PC-9 (cell line): ENCODE results near the gene MKX. TPM values are rescaled to one million over a fixed set of nuclear protein-coding genes. Genes with fewer than 3 reads are reported as not detected.

Source experiments
- BruUV-seq: library from RNA; stranded (reverse); fragments of 400-500 nt; replicated peaks from 2 replicates; lab custom pipeline; 2021; lab: Mats Ljungman, UMichigan
- CTCF ChIA-PET: fragments of 300-600 bp; sonication (Branson Sonifier 250); formaldehyde crosslinking; loops from one replicate; lab custom pipeline; 2022; ENCODE audit warnings: antibody characterized with exemption; lab: Charles Lee
- POLR2A ChIA-PET: fragments of 300-600 bp; sonication (Branson Sonifier 250); formaldehyde crosslinking; loops from one replicate; lab custom pipeline; 2022; ENCODE audit warnings: antibody characterized with exemption; ENCODE audit not compliant: unreplicated experiment; lab: Charles Lee
- DNase-seq, 2 experiments: peaks; one replicate each; pipeline versions ENCODE4 v3.0.0 to v3.0.0-alpha.2; 2015 to 2022; ENCODE audit warnings: mixed read lengths in 1 of 2
- H2AFZ ChIP-seq: fragments of 200-600 bp; sonication (generic); 2 replicates; pipeline ENCODE4 v1.8.1; 2017; ENCODE audit warnings: antibody characterized with exemption
- H3F3A ChIP-seq: fragments of 200-600 bp; sonication (generic); 2 replicates; pipeline ENCODE4 v1.8.1; 2017; ENCODE audit warnings: antibody characterized with exemption, mild to moderate bottlenecking, low read depth; ENCODE audit not compliant: insufficient read depth
- H3K27ac ChIP-seq: fragments of 200-600 bp; sonication (generic); 2 replicates; pipeline ENCODE4 v1.6.1; 2016; ENCODE audit warnings: mixed run types
- H3K27me3 ChIP-seq: fragments of 200-600 bp; sonication (generic); 2 replicates; pipeline ENCODE4 v1.6.1; 2016; ENCODE audit warnings: low read depth, mixed run types; ENCODE audit not compliant: insufficient read depth
- H3K36me3 ChIP-seq: fragments of 200-600 bp; sonication (generic); 2 replicates; pipeline ENCODE4 v1.6.1; 2016; ENCODE audit warnings: low read depth, mixed run types
- H3K4me1 ChIP-seq: fragments of 200-600 bp; sonication (generic); replicated peaks from 2 replicates; pipeline ENCODE4 v1.6.1; 2016; ENCODE audit warnings: mixed run types; ENCODE audit not compliant: insufficient read depth
- H3K4me2 ChIP-seq: fragments of 200-600 bp; sonication (generic); 2 replicates; pipeline ENCODE4 v1.6.1; 2017; ENCODE audit warnings: mixed run types
- H3K4me3 ChIP-seq: fragments of 200-600 bp; sonication (generic); 2 replicates; pipeline ENCODE4 v1.6.1; 2016; ENCODE audit warnings: mixed run types
- H3K79me2 ChIP-seq: fragments of 200-600 bp; sonication (generic); 2 replicates; pipeline ENCODE4 v1.6.1; 2017; ENCODE audit warnings: low read depth, mixed run types
- H3K9me2 ChIP-seq: fragments of 200-600 bp; sonication (generic); 2 replicates; pipeline ENCODE4 v1.8.1; 2017; ENCODE audit warnings: mild to moderate bottlenecking; ENCODE audit not compliant: insufficient read depth
- H3K9me3 ChIP-seq: fragments of 200-600 bp; sonication (generic); 2 replicates; pipeline ENCODE4 v1.8.1; 2016; ENCODE audit warnings: low read depth; ENCODE audit not compliant: insufficient read depth
- H4K20me1 ChIP-seq: fragments of 200-600 bp; sonication (generic); 2 replicates; pipeline ENCODE4 v1.8.1; 2017; ENCODE audit not compliant: insufficient read depth
- EZH2 ChIP-seq: fragments of 200-600 bp; sonication (generic); IDR thresholded peaks from 2 replicates; pipeline ENCODE4 v1.8.0; 2017; ENCODE audit warnings: antibody characterized with exemption, low read depth
- intact Hi-C: fragments of 100-400 bp; cut with micrococcal nuclease; formaldehyde crosslinking; loops from one replicate; pipeline ENCODE4 v1.10.0; 2022; ENCODE audit not compliant: unreplicated experiment
- total RNA-seq: library from RNA; stranded (reverse); gene quantifications from 2 replicates; pipeline ENCODE4 v1.2.3, GENCODE V29; 2021
- TF ChIP-seq, protein P1 (sequence below): fragments of 200-600 bp; sonication (generic); conservative IDR thresholded peaks from 2 replicates; pipeline ENCODE4 v1.6.1; 2017; ENCODE audit warnings: mixed run types, antibody characterized with exemption, mild to moderate bottlenecking, moderate library complexity

The MKX gene
- total RNA-seq, 1 experiment from 2014 or later: not detected

DNA sequence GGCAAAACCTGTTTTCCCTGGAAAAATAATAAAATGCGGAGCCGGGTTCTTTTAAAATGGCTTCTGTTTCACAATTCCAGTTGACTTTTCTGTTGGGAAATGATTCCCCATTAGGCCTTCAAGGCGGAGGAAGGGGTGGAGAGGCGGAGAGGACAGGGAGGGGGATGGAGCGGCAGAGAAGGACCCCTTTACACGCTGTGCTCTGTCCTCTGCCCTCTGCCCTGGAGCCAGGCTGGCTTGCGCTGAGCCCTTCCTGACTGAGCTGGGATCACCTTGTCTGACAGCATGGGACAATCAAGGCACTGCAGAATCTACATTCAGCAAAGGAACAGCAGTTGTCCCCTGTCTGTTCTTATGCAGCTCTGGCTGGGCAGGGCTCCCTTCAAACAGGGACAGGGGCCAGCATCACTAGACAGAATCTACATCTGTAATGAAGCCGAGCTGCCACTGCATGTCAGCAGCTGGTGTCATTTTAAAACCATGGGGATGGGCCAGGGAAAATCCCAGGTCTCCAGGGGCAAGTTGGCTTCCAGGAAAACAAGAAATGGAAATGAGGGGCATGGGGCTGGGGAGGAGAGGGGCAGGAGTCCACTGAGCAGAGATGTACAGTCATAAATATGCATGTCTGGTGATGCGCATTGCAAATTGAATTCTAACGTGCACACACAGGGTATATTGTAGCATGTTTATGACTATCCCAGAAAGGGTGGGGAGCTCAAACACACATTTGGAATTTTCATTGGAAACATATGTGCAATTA is 120.0 kb downstream of the MKX start:
- Histone ChIP-seq H3K27ac (no peak overlapping the region), H3K4me3 (no peak overlapping the region), H3K27me3 (peaks cover 34% of the 10 kb centered on the region), H4K20me1 (no peaks in the 10 kb centered on the region), H3K36me3 (no peaks in the 10 kb centered on the region), H3K79me2 (no peaks in the 10 kb centered on the region), H2AFZ (no peak overlapping the region), H3K9me2 (no peaks in the 10 kb centered on the region; the same call in 1 of the 2 replicates), H3K9me3 (no peaks in the 10 kb centered on the region), H3F3A (no peaks in the 10 kb centered on the region), H3K4me1 (no peaks in the 10 kb centered on the region), H3K4me2 (no peak overlapping the region)
- DNase-seq: no peak
- TF ChIP-seq EZH2: no peak
- TF ChIP-seq, protein P1, sequence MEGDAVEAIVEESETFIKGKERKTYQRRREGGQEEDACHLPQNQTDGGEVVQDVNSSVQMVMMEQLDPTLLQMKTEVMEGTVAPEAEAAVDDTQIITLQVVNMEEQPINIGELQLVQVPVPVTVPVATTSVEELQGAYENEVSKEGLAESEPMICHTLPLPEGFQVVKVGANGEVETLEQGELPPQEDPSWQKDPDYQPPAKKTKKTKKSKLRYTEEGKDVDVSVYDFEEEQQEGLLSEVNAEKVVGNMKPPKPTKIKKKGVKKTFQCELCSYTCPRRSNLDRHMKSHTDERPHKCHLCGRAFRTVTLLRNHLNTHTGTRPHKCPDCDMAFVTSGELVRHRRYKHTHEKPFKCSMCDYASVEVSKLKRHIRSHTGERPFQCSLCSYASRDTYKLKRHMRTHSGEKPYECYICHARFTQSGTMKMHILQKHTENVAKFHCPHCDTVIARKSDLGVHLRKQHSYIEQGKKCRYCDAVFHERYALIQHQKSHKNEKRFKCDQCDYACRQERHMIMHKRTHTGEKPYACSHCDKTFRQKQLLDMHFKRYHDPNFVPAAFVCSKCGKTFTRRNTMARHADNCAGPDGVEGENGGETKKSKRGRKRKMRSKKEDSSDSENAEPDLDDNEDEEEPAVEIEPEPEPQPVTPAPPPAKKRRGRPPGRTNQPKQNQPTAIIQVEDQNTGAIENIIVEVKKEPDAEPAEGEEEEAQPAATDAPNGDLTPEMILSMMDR: no peak
- intact Hi-C loops: no loop called here
- POLR2A ChIA-PET: no interaction called here
- no TSS peak for BruUV-seq
- CTCF ChIA-PET: no interaction called here

DNA sequence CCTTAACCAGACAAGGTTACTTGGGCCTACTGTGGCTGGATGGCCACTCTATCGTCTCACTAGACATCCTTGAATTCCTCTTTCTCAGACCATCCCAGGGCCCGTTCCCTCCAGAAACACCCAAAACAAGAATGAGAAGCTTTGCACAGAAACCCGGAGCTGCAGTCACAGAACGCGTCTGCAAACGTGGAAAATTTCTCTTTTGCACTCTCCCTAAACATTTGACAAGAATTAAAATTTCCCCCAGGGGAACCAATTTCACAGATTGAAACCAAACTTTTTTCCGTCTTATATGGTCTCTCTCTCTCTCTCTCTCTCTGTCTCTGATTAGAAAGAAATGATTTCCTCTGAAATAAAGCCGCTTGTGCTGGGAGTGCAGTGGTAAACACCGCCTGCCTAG is 120.7 kb downstream of the MKX start:
- Histone ChIP-seq H3K4me3 (no peak overlapping the region), H3K9me3 (no peaks in the 10 kb centered on the region), H4K20me1 (no peaks in the 10 kb centered on the region), H3K36me3 (no peaks in the 10 kb centered on the region), H3K27ac (no peak overlapping the region), H3K9me2 (no peaks in the 10 kb centered on the region; the same call in 1 of the 2 replicates), H3K27me3 (peaks cover 34% of the 10 kb centered on the region), H3K4me2 (no peak overlapping the region), H3K4me1 (no peaks in the 10 kb centered on the region), H2AFZ (no peak overlapping the region), H3F3A (no peaks in the 10 kb centered on the region), H3K79me2 (no peaks in the 10 kb centered on the region)
- BruUV-seq: no TSS peak
- DNase-seq: no peak
- TF ChIP-seq, protein P1: no peak
- TF ChIP-seq EZH2: no peak
- CTCF ChIA-PET: no interaction called here
- POLR2A ChIA-PET: no interaction called here
- intact Hi-C loops: no loop called here

Other genes with a start within 250 kb of the MKX start
- 63.1 and 63.8 TPM in 2 replicates for gene RAB18, start 241.5 kb downstream of the MKX start, total RNA-seq